8988T (cell line): ENCODE results near the gene IFT74.
"Not testable (repeated sequence)": the region's sequence is repeated elsewhere in the genome, so short reads cannot be mapped to it uniquely, and the experiment has no call there.

Experiments
- DNase-seq: peaks from one replicate; pipeline ENCODE4 v3.0.0; 2011

IFT74 gene

GRCh38 chr9:27085456-27085855, 129.2 kb downstream of the IFT74 start:
- no peak for DNase-seq

GRCh38 chr9:27086818-27087680, 130.8 kb downstream of the IFT74 start:
- no peak for DNase-seq

GRCh38 chr9:27088981-27089380, 132.8 kb downstream of the IFT74 start:
- DNase-seq, result no peak

DNA sequence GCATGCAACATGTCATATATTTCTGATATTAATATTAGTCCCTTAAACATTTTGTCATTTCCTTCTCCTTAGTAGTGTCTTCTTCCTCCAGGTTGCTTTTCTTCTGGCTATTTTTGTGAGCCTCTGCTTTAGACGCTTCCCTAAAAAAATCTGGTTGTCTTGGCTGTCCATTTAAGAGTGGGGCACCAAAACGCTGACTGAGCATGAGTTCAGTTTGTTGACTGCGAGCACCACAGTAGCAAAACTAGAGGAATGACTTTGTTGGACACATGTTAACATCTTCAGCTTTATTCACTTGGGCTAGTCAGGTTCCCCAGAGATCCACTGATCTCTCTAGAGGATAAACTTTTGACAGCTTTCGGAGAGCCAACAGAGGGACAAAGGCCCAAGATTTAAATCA, 133.5 kb downstream of the IFT74 start:
- no peak for DNase-seq

DNA sequence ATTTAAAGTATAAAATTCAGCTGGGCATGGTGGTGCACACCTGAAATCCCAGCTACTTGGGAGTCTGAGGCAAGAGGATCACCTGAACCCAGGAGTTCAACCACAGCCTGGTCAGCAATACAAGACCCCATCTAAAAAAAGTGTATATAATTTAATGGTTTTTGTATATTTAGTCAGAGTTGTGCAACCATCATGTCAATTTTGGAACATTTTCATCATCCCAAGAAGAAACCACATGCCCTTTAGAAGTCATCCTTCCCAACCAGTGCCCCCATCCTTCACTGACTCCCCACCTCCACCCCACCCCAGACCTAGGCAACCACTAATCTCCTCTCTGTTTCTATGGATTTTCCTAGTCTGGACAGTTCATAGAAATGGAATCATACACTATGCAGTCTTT, 134.0 kb downstream of the IFT74 start:
- DNase-seq, result no peak

DNA sequence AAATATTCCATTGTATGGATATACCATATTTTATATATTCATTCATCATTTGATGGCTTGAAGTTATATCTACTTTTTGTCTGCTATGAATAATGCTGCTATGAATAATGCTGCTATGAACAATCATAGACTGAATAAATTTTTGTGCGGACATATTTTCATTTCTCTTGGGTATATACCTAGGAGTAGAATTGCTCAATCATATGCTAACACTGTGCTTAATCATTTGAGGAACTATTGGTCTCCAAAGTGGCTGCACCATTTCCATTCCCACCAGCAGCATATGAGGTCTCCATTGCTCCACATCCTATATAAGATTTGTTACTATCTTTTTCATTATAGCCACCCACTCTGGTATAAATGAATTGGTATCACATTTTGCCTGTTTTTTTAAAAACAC, 134.5 kb downstream of the IFT74 start:
- no peak for DNase-seq

DNA sequence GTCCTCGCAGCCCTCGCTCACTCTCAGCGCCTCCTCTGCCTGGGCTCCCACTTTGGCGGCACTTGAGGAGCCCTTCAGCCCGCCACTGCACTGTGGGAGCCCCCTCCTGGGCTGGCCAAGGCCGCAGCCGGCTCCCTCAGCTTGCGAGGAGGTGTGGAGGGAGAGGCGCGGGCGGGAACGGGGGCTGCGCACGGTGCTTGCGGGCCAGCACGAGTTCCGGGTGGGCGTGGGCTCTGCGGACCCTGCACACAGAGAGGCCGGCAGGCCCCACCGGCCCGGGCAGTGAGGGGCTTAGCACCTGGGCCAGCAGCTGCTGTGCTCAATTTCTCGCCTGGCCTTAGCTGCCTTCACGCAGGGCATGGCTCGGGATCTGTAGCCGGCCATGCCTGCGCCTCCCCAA, 136.3 kb downstream of the IFT74 start:
- not testable (repeated sequence) for DNase-seq

DNA sequence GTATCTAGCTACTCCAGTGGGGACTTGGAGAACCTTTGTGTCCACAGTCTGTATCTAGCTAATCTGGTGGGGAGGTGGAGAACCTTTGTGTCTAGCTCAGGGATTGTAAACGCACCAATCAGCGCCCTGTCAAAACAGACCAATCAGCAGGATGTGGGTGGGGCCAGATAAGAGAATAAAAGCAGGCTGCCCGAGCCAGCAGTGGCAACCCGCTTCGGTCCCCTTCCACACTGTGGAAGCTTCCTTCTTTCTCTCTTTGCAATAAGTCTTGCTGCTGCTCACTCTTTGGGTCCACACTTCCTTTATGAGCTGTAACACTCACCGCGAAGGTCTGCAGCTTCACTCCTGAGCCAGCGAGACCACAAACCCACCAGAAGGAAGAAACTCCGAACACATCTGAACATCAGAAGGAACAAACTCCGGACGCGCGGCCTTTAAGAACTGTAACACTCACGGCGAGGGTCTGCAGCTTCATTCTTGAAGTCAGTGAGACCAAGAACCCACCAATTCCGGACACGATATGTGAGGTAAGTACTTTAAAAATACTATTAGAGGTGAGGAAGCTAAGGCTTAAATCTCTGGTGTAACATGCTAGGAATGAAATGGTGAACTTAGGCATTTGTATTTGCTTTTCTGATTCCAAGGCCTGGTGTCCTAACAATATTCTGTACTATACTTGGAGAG, 137.3 kb downstream of the IFT74 start:
- not testable (repeated sequence) for DNase-seq

DNA sequence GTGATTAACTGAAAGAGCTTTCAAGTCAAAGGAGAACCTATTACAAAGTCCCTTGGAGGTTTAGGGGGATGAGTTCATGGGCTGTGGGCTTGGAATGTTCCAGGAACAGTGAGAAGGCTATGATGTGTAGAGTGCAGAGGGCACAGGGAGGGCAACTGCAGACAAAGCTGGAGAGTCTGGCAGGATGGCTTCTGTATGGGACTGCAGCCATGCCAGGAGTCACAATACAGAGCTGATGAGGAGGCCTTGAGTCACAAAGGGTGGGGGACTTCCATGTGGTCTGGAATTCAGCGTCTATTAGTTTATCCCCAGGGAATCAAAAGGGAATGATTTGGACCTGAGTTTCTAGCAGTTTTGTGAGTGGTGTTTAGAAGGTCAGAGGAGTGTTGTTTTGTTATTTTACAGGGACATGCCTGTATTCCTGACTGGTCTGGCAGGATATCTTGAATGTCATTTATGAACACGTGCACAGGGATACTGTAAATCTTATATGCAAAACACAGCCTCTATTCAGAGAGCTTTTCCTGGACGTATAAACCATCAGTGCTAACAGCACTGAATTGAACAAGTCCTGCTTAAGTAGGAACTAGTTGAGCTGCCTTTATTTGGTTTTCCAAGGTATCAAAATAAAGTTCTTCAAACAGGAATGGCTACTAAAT, 138.6 kb downstream of the IFT74 start:
- DNase-seq, result no peak

- no peak for DNase-seq
Measured at GRCh38 chr9:27107241-27107640, 151.0 kb downstream of the IFT74 start.

- no peak for DNase-seq
Measured at GRCh38 chr9:27108981-27109541, 152.8 kb downstream of the IFT74 start, which contains the start of gene TEK. Gene TEK (plus strand): TSS chr9:27109225. CDS start chr9:27109591, 366 bp downstream.

DNA sequence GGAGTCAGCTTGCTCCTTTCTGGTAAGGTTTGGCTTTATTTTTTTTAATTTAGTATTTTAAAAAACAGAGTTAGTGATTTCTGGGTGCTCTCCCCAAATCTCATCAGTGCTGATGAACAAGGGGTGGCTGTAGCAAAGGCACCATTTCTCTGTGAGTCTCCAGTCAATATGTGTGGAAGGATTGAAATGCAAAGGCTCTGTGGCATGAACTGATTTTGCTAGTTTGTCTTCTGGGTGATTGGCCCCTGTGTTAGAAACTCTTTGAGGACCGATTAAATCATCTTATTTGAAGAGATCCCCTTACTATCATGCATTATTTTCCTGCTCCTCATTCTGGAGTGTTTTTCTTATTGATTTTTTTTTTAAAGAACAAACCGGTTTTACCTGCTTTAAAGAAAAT, 153.4 kb downstream of the IFT74 start:
- no peak for DNase-seq

- DNase-seq, result no peak
Measured at GRCh38 chr9:27110181-27110580, 154.0 kb downstream of the IFT74 start.

- no peak for DNase-seq
Measured at GRCh38 chr9:27112235-27112634, 156.0 kb downstream of the IFT74 start.
